Activated T-helper 17 cell treated with anti-CD3 and anti-CD28 coated beads, Interleukin-2, amount 50 U/mL, for 72 hours (primary cell): ENCODE measurements around the gene PLEKHH3. TPM values are rescaled to one million over a fixed set of nuclear protein-coding genes. Genes with fewer than 3 reads are reported as not detected.
"Not testable (repeated sequence)": the region's sequence is repeated elsewhere in the genome, so short reads cannot be mapped to it uniquely, and the experiment has no call there.

ENCODE experiments used
- ATAC-seq: fragments of 150-1000 bp; cut with Tn5 transposase; replicated peaks from 2 replicates; pipeline ENCODE4 v1.10.0; 2021; ENCODE audit warnings: mild to moderate bottlenecking, moderate library complexity
- H3K27ac Mint-ChIP-seq: one replicate; pipeline ENCODE4 v1.8.0; 2022; ENCODE audit warnings: mixed read lengths
- H3K27me3 Mint-ChIP-seq: one replicate; pipeline ENCODE4 v1.8.0; 2022; ENCODE audit warnings: mixed read lengths
- H3K36me3 Mint-ChIP-seq: one replicate; pipeline ENCODE4 v1.8.0; 2022; ENCODE audit warnings: low read depth, mild to moderate bottlenecking, mixed read lengths
- H3K4me1 Mint-ChIP-seq: one replicate; pipeline ENCODE4 v1.8.0; 2022; ENCODE audit warnings: mixed read lengths
- H3K4me3 Mint-ChIP-seq: one replicate; pipeline ENCODE4 v1.8.0; 2022; ENCODE audit warnings: mild to moderate bottlenecking, mixed read lengths
- H3K9me3 Mint-ChIP-seq: one replicate; pipeline ENCODE4 v1.8.0; 2022; ENCODE audit warnings: mixed read lengths
- total RNA-seq, 2 donors: library from RNA; stranded (reverse); gene quantifications; one replicate each; pipeline ENCODE4 v1.2.3, GENCODE V29; 2022

The PLEKHH3 gene
- total RNA-seq, 2 donors from 2014 or later, result 0.61 to 1.5 TPM

GRCh38 chr17:42669977-42670788, 6.6 kb downstream of the PLEKHH3 start:
- Mint-ChIP-seq H3K27ac (no peak overlapping the region), H3K4me1 (peaks cover 4% of the 10 kb centered on the region), H3K9me3 (no peaks in the 10 kb centered on the region), H3K4me3 (peak overlapping the region; percentile 43), H3K36me3 (peaks cover 19% of the 10 kb centered on the region), H3K27me3 (peaks cover 15% of the 10 kb centered on the region)
- ATAC-seq, result peak; percentile 70

GRCh38 chr17:42669705-42669976, 7.2 kb downstream of the PLEKHH3 start:
- Mint-ChIP-seq H3K4me3 (peak overlapping the region; percentile 33), H3K27me3 (peaks cover 12% of the 10 kb centered on the region), H3K4me1 (peaks cover 4% of the 10 kb centered on the region), H3K27ac (no peak overlapping the region), H3K36me3 (peaks cover 21% of the 10 kb centered on the region), H3K9me3 (no peaks in the 10 kb centered on the region)
- ATAC-seq, result no peak

GRCh38 chr17:42667088-42667951, 9.5 kb downstream of the PLEKHH3 start:
- Mint-ChIP-seq H3K4me1 (peaks cover 4% of the 10 kb centered on the region), H3K36me3 (peaks cover 25% of the 10 kb centered on the region), H3K27ac (no peak overlapping the region), H3K4me3 (no peak overlapping the region), H3K9me3 (no peaks in the 10 kb centered on the region), H3K27me3 (peaks cover 6% of the 10 kb centered on the region)
- no peak for ATAC-seq

- H3K27ac Mint-ChIP-seq, H3K9me3 Mint-ChIP-seq, H3K27me3 Mint-ChIP-seq, H3K4me1 Mint-ChIP-seq, ATAC-seq, H3K4me3 Mint-ChIP-seq: not testable (repeated sequence)
- peaks cover 25% of the 10 kb centered on the region for H3K36me3 Mint-ChIP-seq
Measured at GRCh38 chr17:42666126-42666525, 10.7 kb downstream of the PLEKHH3 start.

GRCh38 chr17:42665581-42666001, 11.2 kb downstream of the PLEKHH3 start:
- H3K4me3 Mint-ChIP-seq, result no peak overlapping the region
- H3K27ac Mint-ChIP-seq, result no peak overlapping the region
- H3K9me3 Mint-ChIP-seq, result no peaks in the 10 kb centered on the region
- no peaks in the 10 kb centered on the region for H3K4me1 Mint-ChIP-seq
- no peaks in the 10 kb centered on the region for H3K27me3 Mint-ChIP-seq
- peaks cover 25% of the 10 kb centered on the region for H3K36me3 Mint-ChIP-seq
- ATAC-seq, result no peak

- no peak overlapping the region for H3K4me3 Mint-ChIP-seq
- peaks cover 12% of the 10 kb centered on the region for H3K36me3 Mint-ChIP-seq
- ATAC-seq, result no peak
- H3K27me3 Mint-ChIP-seq, result no peaks in the 10 kb centered on the region
- H3K27ac Mint-ChIP-seq, result no peak overlapping the region
- H3K9me3 Mint-ChIP-seq, result no peaks in the 10 kb centered on the region
- peaks cover 10% of the 10 kb centered on the region for H3K4me1 Mint-ChIP-seq
Measured at GRCh38 chr17:42660692-42661345, 16.0 kb downstream of the PLEKHH3 start.

GRCh38 chr17:42659932-42660274, 16.9 kb downstream of the PLEKHH3 start:
- not testable (repeated sequence) for H3K9me3 Mint-ChIP-seq, ATAC-seq, H3K27ac Mint-ChIP-seq, H3K36me3 Mint-ChIP-seq, H3K27me3 Mint-ChIP-seq
- Mint-ChIP-seq H3K4me3 (peak overlapping the region; percentile 90), H3K4me1 (peaks cover 16% of the 10 kb centered on the region)

- Mint-ChIP-seq H3K27me3 (no peaks in the 10 kb centered on the region), H3K4me1 (peaks cover 16% of the 10 kb centered on the region), H3K36me3 (peaks cover 2% of the 10 kb centered on the region), H3K9me3 (no peaks in the 10 kb centered on the region), H3K27ac (peak within 1 kb of the TSS; percentile 90), H3K4me3 (peak within 1 kb of the TSS; percentile 90)
- peak; percentile 77 for ATAC-seq
Measured at GRCh38 chr17:42659079-42659931, 17.5 kb downstream of the PLEKHH3 start, which contains the start of gene TUBG2. TSS of gene TUBG2 (plus strand) at chr17:42659284. CDS start at chr17:42659504, 220 bp downstream.

GRCh38 chr17:42657824-42658588, 18.8 kb downstream of the PLEKHH3 start:
- ATAC-seq, result no peak
- Mint-ChIP-seq H3K9me3 (no peaks in the 10 kb centered on the region), H3K27ac (peak overlapping the region; percentile 90), H3K4me3 (peak overlapping the region; percentile 90), H3K27me3 (peaks cover 4% of the 10 kb centered on the region), H3K36me3 (no peaks in the 10 kb centered on the region), H3K4me1 (peaks cover 16% of the 10 kb centered on the region)

- Mint-ChIP-seq H3K27ac (no peak overlapping the region), H3K36me3 (no peaks in the 10 kb centered on the region), H3K27me3 (peaks cover 8% of the 10 kb centered on the region), H3K4me1 (peaks cover 20% of the 10 kb centered on the region), H3K9me3 (no peaks in the 10 kb centered on the region), H3K4me3 (peak overlapping the region; percentile 12)
- no peak for ATAC-seq
Measured at GRCh38 chr17:42655528-42655927, 21.3 kb downstream of the PLEKHH3 start.

- H3K27me3 Mint-ChIP-seq, result peaks cover 8% of the 10 kb centered on the region
- peaks cover 20% of the 10 kb centered on the region for H3K4me1 Mint-ChIP-seq
- no peak overlapping the region for H3K4me3 Mint-ChIP-seq
- no peaks in the 10 kb centered on the region for H3K9me3 Mint-ChIP-seq
- no peaks in the 10 kb centered on the region for H3K36me3 Mint-ChIP-seq
- ATAC-seq, result no peak
- no peak overlapping the region for H3K27ac Mint-ChIP-seq
Measured at GRCh38 chr17:42653179-42654124, 23.3 kb downstream of the PLEKHH3 start.

GRCh38 chr17:42651392-42651791, 25.4 kb downstream of the PLEKHH3 start:
- H3K4me1 Mint-ChIP-seq, result peaks cover 14% of the 10 kb centered on the region
- no peak overlapping the region for H3K27ac Mint-ChIP-seq
- no peak for ATAC-seq
- no peak overlapping the region for H3K4me3 Mint-ChIP-seq
- no peaks in the 10 kb centered on the region for H3K9me3 Mint-ChIP-seq
- H3K36me3 Mint-ChIP-seq, result no peaks in the 10 kb centered on the region
- peaks cover 8% of the 10 kb centered on the region for H3K27me3 Mint-ChIP-seq
